HG02938 (cell line): ENCODE data around the gene GHDC.
"Not testable (repeated sequence)": the region's sequence is repeated elsewhere in the genome, so short reads cannot be mapped to it uniquely, and the experiment has no call there.

Experiments
- ATAC-seq: cut with Tn5 transposase; IDR thresholded peaks from one replicate; pipeline ENCODE4 v1.9.1; 2021; ENCODE audit warnings: mild to moderate bottlenecking, moderate library complexity; ENCODE audit not compliant: unreplicated experiment

Gene GHDC

DNA sequence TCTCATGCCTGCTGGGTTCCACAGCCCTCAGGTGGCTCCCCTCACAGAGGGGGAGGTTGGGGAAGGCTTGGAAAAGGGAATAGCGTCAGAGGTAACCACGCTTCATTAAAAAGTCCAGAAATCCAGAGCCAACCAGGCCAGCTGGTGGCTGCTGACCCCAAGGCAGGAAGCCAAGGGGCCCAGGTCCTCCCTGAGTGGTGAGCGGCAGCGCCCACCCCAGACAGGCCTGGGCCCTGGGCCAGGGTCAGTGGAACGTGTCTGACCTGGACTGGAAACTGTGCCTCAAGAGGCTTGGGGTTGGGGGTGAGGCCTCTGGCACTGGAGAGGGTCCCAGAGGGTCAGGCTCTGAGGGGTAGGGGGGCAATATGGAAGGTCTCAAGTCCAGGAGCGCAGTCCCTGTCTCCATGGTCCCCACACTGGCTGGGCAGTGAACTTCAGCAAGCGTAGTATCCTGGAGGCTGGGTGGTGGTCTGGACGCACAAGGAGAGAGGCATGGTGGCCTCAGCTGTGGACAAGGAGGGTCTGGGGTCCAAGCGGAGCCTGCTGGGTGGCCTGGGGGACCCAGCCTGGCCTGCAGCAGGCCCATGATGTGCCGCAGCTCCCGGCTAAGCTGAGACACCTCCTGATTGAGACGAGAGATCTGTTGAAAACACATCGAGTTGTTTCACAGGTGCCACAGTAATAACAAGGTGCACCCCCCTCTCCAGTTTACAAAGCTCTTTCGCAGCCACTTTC is 34.3 kb downstream of the GHDC start:
- no peak for ATAC-seq

DNA sequence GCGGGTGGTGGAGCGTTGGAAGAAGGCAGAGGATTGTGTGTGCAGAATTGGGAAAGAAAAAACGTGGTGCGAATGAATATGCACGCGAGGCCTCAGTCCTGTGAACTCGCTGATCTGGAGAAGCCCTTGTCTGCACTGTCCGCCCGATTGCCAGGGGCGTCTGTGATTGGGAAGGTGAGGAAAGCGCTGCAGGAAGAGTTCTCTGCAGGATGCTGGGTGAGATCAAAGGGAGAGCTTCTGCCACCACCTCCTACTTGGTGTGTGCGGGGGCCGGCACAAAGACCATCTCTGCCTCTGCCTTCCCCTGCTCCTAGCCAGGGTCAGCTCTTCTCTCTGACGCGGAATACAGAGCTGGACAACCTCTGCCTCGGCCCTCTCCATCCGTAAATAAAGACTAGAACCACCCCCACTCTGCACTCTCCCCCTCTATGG is 38.7 kb downstream of the GHDC start:
- no peak for ATAC-seq

DNA sequence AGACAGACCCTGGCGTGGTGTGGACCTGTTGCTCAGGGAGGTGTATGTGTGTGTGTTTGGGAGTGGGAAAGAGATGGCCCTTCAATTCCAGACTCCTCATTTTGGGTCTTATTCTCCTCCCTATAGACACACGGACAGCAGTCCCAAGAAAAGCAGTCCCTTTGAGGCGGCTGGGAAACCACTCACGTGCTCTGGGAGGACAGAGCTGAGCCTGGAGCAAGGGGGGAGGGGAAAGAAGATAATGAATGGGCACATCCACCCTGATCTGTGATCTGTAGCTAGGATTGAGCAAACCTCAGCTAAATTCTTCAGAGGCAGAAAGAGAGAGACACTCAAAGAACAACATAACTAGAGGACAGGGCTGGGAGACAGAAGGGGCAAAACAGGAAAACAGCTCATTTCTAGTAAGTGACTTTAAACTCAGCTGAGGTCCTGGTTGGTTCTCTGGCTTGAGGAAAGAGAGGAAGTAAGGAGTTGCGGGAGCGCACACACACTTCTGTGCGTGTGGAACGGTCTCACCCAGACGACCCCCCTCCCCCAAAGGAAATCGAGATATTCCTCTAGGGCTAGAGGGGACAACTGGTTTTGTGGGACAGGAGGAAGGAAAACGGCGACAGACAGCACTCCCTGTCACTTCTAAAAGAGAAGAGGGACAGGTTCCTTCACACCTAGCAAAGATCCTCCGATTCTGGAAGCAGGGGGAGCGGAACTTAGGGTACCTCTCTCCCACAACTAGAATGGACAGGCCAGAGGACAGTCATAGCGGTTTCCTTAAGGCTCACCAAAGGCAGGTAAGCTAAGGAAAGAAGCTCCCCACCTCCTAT is 40.2 kb downstream of the GHDC start:
- no peak for ATAC-seq

DNA sequence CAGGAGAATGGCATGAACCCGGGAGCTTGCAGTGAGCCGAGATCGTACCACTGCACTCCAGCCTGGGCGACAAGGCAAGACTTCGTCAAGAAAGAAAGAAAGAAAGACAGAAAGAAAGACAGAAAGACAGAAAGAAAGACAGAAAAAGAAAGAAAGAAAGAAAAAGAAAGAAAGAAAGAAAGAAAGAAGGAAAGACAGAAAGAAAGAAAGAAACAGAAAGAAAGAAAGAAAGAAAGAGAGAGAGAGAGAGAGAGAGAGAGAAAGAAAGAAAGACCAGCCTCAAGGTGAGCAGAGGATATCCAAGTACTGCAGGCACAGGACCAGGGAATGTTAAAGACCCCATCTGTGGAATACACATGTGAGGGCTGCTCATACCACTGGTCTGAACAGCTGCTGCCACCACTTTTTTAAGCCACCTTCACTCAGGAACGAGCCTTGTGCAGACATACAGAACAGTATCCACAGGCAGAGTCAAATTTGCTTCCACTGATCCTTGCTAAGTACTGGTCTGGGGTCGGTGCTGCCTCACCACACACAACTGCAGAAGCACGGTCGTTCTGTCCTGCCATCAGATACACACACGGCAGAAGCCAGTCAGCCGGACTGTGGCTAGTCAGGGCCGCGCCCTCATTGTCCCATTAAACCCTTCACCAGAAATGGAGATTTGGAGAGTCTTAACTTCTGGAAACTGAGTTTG is 47.2 kb downstream of the GHDC start:
- no peak for ATAC-seq

DNA sequence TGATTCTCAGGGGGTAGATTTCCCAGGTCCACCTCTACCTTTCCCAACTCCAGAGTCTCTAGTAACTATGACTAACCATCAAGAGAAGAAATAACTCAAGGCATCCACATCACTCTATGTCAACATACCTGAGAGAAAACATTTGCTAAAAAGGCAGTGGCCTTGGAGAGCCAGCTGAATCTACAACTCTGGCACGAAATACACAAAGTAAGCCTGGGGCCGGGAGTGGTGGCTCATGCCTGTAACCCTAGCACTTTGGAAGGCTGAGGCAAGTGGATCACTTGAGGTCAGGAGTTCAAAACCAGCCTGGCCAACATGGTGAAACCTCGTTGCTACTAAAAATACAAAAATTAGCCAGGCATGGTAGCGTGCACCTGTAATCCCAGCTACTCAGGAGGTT is 51.2 kb downstream of the GHDC start:
- not testable (repeated sequence) for ATAC-seq

DNA sequence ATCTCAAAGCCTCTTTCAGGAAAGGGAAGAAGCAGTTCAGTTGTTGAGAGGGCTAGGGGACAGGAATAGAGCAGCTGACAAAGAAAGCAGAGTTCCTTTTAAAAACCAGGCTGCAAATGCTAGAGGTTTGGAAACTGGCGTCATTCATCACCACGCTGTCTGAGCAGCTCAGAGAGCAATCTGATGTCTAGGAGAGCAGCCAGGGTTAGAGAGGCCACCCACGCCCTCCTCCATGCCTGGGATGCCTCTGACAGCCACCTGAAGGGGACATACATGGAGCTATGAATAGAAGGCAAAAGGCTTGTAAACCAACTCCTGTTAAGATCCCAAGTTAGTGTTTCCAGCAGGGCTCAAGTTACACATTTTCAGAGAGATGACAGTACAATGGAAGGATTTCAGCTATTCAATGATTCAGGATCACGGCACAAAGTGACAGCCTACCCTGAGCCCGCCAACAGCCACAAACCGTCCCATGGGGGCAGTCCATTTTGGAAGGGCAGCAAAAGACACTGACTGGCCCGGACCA is 51.9 kb downstream of the GHDC start:
- no peak for ATAC-seq

DNA sequence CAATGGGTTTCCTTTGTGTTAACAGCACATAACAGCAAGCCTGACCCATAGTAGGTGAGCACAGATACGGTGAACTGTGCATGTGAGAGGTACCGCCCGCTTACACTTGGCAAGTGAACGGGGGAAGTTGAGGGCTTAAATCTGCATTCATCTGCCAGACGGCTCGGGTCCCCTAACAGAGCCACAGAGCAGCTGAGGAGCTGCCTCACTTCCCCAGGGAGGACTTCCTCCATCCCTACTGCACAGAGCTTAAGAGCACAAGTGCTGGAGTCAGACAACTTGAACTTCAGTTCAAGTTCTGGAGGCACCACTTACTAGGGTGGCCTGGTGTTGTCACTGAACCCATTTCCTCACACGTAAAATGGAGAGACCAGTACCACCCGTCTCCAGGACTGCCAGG is 52.9 kb downstream of the GHDC start:
- no peak for ATAC-seq

DNA sequence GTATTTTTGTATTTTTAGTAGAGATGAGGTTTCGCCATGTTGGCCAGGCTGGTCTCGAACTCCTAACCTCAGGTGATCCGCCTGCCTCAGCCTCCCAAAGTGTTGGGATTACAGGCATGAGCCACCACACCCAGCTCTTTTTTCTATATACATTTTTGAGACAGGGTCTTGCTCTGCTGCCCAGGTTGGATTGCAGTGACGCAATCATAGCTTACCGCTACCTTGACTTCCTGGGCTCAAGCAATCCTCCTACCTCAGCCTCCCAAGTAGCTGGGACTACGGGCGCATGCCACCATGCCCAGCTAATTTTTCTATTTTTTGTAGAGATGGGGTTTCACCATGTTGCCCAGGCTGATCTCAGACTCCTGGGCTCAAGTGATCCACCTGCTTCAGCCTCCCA is 53.6 kb downstream of the GHDC start:
- ATAC-seq: not testable (repeated sequence)
